ENCODE measurements around the gene NECTIN1. TPM values are rescaled to one million over a fixed set of nuclear protein-coding genes. Genes with fewer than 3 reads are reported as not detected.

Gene NECTIN1
- total RNA-seq, 1 donor from 2014 or later, result 10.4 TPM

DNA sequence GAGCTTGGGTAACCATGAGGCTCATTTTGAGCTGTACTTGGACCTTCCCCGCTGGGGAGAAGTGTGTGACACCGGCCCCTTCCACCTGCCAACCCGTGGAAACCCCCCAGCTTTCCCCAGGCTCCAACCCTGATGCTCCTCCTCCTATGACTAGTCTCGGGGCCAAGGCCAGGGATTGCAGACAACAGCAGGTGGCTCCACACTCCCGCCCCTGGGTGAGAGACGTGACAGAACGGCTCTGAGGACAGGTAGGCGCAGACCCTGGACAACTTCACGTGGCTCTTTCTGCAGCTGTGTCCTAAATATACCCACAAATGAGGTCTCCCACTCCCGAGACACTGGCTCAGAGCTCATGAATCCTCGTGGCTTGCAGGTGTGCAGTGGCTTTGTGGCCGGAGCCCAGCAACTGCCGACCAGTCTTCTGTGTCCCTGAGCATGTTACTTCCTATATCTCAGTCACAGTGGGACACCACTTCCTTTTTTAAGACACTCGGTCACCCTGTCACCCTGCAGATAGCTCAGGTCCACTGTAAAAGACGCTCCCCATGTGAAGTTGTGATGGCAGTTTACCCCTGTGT is 55.2 kb downstream of the NECTIN1 start:
- no peak overlapping the region for H3K4me3 ChIP-seq
- H3K9me3 ChIP-seq, result no peaks in the 10 kb centered on the region
- H3K27me3 ChIP-seq, result no peaks in the 10 kb centered on the region
- intact Hi-C loops (cut with DNase I), result loop anchor here (10.0 kb wide), 1 partner anchor 51 kb away; the partner anchor contains the start of gene NECTIN1
- no peak overlapping the region for H3K27ac ChIP-seq
- no peaks in the 10 kb centered on the region for H3K36me3 ChIP-seq
- TF ChIP-seq, protein P1, sequence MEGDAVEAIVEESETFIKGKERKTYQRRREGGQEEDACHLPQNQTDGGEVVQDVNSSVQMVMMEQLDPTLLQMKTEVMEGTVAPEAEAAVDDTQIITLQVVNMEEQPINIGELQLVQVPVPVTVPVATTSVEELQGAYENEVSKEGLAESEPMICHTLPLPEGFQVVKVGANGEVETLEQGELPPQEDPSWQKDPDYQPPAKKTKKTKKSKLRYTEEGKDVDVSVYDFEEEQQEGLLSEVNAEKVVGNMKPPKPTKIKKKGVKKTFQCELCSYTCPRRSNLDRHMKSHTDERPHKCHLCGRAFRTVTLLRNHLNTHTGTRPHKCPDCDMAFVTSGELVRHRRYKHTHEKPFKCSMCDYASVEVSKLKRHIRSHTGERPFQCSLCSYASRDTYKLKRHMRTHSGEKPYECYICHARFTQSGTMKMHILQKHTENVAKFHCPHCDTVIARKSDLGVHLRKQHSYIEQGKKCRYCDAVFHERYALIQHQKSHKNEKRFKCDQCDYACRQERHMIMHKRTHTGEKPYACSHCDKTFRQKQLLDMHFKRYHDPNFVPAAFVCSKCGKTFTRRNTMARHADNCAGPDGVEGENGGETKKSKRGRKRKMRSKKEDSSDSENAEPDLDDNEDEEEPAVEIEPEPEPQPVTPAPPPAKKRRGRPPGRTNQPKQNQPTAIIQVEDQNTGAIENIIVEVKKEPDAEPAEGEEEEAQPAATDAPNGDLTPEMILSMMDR (IDR thresholded peaks at IDR 0.05), result no peak
- no peak for DNase-seq
- peak; percentile 58 for ATAC-seq
- H3K4me1 ChIP-seq, result peaks cover 15% of the 10 kb centered on the region

DNA sequence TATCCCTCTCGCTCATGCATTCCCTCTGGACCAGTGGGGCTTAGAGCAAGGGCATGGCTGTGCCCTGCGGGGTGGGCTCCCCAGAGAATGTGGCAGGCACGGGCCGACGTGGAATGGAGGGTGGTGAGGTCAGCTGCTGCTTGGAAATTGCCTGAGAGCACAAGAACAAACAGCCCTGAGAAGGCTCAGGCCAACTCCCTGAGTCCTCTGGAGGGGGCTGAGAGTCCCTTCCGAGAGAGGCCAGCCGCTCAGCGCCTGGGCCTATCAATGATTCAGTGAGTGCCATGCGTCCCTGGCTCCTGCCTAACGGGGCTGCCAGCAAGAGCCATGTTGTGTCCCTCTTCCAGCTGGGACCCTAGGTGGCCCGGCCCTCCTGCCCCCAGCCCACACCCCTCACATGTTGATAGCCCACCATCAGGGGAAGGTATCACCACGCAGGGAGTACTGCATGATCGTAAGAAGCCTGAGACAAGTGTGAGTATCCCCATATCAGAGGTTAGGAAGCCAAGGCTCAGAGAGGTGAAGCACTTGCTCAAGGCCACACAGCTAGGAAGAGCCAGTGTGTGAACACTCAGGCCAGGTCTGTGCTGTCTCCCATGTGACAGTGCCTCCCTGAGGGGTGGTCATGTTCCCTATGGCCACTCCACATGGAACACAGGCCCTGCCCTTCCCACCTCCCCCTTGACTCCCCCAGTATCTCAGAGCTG is 55.8 kb downstream of the NECTIN1 start:
- H3K27me3 ChIP-seq, result no peaks in the 10 kb centered on the region
- TF ChIP-seq, protein P1 (IDR thresholded peaks at IDR 0.05), result no peak
- H3K4me3 ChIP-seq, result no peak overlapping the region
- no peak overlapping the region for H3K27ac ChIP-seq
- H3K9me3 ChIP-seq, result no peaks in the 10 kb centered on the region
- no peak for ATAC-seq
- intact Hi-C loops (cut with DNase I), result loop anchor here (10.0 kb wide), 1 partner anchor 52 kb away; the partner anchor contains the start of gene NECTIN1
- peaks cover 15% of the 10 kb centered on the region for H3K4me1 ChIP-seq
- H3K36me3 ChIP-seq, result no peaks in the 10 kb centered on the region
- DNase-seq, result no peak

DNA sequence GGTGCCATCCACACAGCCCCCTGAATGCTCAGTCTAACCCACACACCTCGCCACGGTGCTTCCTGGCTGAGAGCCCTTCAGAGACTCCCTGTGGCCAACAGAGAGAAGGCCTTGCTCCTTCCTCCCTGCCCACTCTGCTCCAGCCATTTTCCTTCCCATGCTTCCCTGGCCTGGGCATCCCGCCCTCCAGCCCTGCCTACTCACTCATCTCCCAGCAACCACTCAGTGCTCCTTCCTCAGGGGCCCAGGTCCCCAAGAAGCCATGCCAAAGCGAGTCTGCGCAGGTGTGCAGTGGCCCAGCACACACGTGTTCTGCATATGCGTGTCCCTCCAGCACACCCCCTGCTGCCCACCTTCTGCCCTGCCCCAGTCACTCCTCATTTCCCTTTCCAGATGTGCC is 56.4 kb downstream of the NECTIN1 start:
- TF ChIP-seq, protein P1 (IDR thresholded peaks at IDR 0.05), result no peak
- no peak for ATAC-seq
- intact Hi-C loops (cut with DNase I), result loop anchor here (10.0 kb wide), 1 partner anchor 52 kb away; the partner anchor contains the start of gene NECTIN1
- Histone ChIP-seq H3K9me3 (no peaks in the 10 kb centered on the region), H3K27ac (no peak overlapping the region), H3K27me3 (no peaks in the 10 kb centered on the region), H3K36me3 (no peaks in the 10 kb centered on the region), H3K4me3 (no peak overlapping the region), H3K4me1 (peaks cover 15% of the 10 kb centered on the region)
- no peak for DNase-seq

DNA sequence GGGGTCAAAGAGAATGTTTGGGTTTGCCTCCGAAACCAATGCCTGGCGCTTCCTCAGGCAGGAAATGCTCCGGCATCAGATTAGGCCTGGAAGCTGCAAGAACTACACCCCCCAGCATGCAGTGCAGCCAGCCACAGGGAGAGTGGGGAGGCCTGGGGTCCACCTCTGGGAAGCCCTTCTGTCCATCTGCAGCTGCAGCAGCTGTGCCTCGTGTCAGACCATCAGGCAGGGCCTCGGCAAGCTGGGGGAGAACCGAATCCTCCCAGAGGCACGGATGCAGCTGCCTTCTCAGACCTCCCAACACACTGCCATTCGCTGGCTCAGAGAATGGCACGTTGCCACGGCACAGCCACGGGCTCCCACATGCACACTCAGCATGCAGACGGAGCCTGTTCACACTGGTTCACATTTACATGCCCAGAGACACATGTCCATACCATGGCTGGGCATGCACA is 57.4 kb downstream of the NECTIN1 start:
- no peak for ATAC-seq
- Histone ChIP-seq H3K9me3 (no peaks in the 10 kb centered on the region), H3K4me3 (no peak overlapping the region), H3K27ac (no peak overlapping the region), H3K4me1 (peaks cover 15% of the 10 kb centered on the region), H3K27me3 (no peaks in the 10 kb centered on the region), H3K36me3 (no peaks in the 10 kb centered on the region)
- intact Hi-C loops (cut with DNase I), result loop anchor here (10.0 kb wide), 1 partner anchor 53 kb away; the partner anchor contains the start of gene NECTIN1
- TF ChIP-seq, protein P1 (IDR thresholded peaks at IDR 0.05), result no peak
- no peak for DNase-seq

DNA sequence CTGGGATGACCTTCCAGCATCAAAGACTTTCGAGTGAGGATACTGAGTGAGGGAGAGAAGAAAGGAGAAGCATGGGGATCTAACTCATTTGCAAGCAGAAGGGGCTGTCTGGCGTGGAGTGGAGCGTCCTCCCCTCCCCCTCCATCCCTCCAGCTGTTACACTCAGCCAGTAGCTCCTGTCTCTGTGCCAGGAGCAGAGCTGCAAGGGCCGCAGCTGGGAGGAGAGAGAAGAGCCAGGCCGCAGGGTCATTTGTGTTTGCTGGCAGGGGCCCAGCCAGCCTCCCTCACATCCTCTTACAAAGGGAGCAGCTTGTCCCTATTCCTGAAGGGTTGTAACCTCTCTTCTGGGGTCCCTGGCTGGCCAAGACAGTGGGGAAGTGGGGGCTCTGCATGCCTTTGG is 57.9 kb downstream of the NECTIN1 start:
- Histone ChIP-seq H3K36me3 (no peaks in the 10 kb centered on the region), H3K27ac (no peak overlapping the region), H3K27me3 (no peaks in the 10 kb centered on the region), H3K4me1 (peaks cover 15% of the 10 kb centered on the region), H3K9me3 (no peaks in the 10 kb centered on the region), H3K4me3 (no peak overlapping the region)
- TF ChIP-seq, protein P1 (IDR thresholded peaks at IDR 0.05), result no peak
- DNase-seq (no peak), ATAC-seq (no peak)
- intact Hi-C loops (cut with DNase I), result loop anchor here (10.0 kb wide), 1 partner anchor 54 kb away; the partner anchor contains the start of gene NECTIN1
